Urinary bladder (tissue), 4 donors: ENCODE measurements around the gene KIF13A. TPM values are rescaled to one million over a fixed set of nuclear protein-coding genes. Genes with fewer than 3 reads are reported as not detected.

Experiments
- DNase-seq: peaks from one replicate; pipeline ENCODE4 v3.0.0-alpha.2; 2015; ENCODE audit errors: extremely low spot score
- H3K27ac ChIP-seq: one replicate; pipeline ENCODE4 v1.5.1; 2013; ENCODE audit warnings: low read depth, mild to moderate bottlenecking, moderate library complexity
- H3K36me3 ChIP-seq: one replicate; pipeline ENCODE4 v1.6.1; 2013; ENCODE audit warnings: mild to moderate bottlenecking, moderate library complexity; ENCODE audit not compliant: insufficient read depth
- H3K4me1 ChIP-seq: one replicate; pipeline ENCODE4 v1.6.1; 2013; ENCODE audit warnings: mild to moderate bottlenecking, moderate library complexity; ENCODE audit not compliant: insufficient read depth
- H3K4me3 ChIP-seq: one replicate; pipeline ENCODE4 v1.5.1; 2013; ENCODE audit warnings: low read depth, low read length
- WGBS: extraction: QIAGEN DNeasy Blood & Tissue Kit; methylation state at CpG from one replicate; pipeline ENCODE4 v1.1.7; 2013; 5-methylcytosine and 5-hydroxymethylcytosine counted together
- polyA plus RNA-seq: library from polyadenylated mRNA; stranded (reverse); fragments of 200-250 nt; gene quantifications from one replicate; pipeline ENCODE4 v1.2.3, GENCODE V29; 2013
- total RNA-seq: library from RNA; depleted of rRNA; stranded (reverse); fragments of >200 nt; gene quantifications from one replicate; pipeline ENCODE4 v1.2.3, GENCODE V29; 2014
- donor health status: healthy with polysubstance abuse.
- donor health status: healthy.

Gene KIF13A
- total and polyA plus RNA-seq, 2 donors, result 41.1 to 64.7 TPM

- no peak overlapping the region for H3K27ac ChIP-seq
- H3K4me1 ChIP-seq, result no peaks in the 10 kb centered on the region
- 91% methylated on average over 4 of the region's 4 CpGs for WGBS
- no peak for DNase-seq
- H3K36me3 ChIP-seq, result no peaks in the 10 kb centered on the region
- H3K4me3 ChIP-seq, result no peak overlapping the region
Measured at GRCh38 chr6:17885889-17886576, 101.4 kb downstream of the KIF13A start.

GRCh38 chr6:17884498-17885478 is 102.6 kb downstream of the KIF13A start:
- no peak overlapping the region for H3K4me3 ChIP-seq
- DNase-seq, result no peak
- WGBS, result 73% methylated on average over 4 of the region's 4 CpGs
- no peak overlapping the region for H3K27ac ChIP-seq
- H3K4me1 ChIP-seq, result no peaks in the 10 kb centered on the region
- H3K36me3 ChIP-seq, result no peaks in the 10 kb centered on the region

- Histone ChIP-seq H3K4me1 (no peaks in the 10 kb centered on the region), H3K36me3 (no peaks in the 10 kb centered on the region)
- WGBS, result 92% methylated on average over 2 of the region's 2 CpGs
Measured at GRCh38 chr6:17883665-17884497, 103.6 kb downstream of the KIF13A start.

GRCh38 chr6:17881085-17881858 is 106.2 kb downstream of the KIF13A start:
- no peak overlapping the region for H3K27ac ChIP-seq
- WGBS, result 78% methylated on average over 11 of the region's 11 CpGs
- H3K4me3 ChIP-seq, result no peak overlapping the region
- no peaks in the 10 kb centered on the region for H3K4me1 ChIP-seq
- no peak for DNase-seq
- H3K36me3 ChIP-seq, result no peaks in the 10 kb centered on the region

More at GRCh38 chr6:17883665-17884497, 103.6 kb downstream of the KIF13A start:
- Histone ChIP-seq H3K4me3 (no peak overlapping the region), H3K27ac (no peak overlapping the region)
- no peak for DNase-seq

GRCh38 chr6:17879184-17879583 is 108.3 kb downstream of the KIF13A start:
- no peak overlapping the region for H3K4me3 ChIP-seq
- no peaks in the 10 kb centered on the region for H3K36me3 ChIP-seq
- H3K4me1 ChIP-seq, result no peaks in the 10 kb centered on the region
- DNase-seq, result no peak
- WGBS, result 52% methylated on average over 2 of the region's 2 CpGs
- H3K27ac ChIP-seq, result no peak overlapping the region

- DNase-seq, result no peak
- H3K27ac ChIP-seq, result no peak overlapping the region
- no peaks in the 10 kb centered on the region for H3K4me1 ChIP-seq
- 64% methylated on average over 1 of the region's 1 CpG for WGBS
- no peak overlapping the region for H3K4me3 ChIP-seq
- no peaks in the 10 kb centered on the region for H3K36me3 ChIP-seq
Measured at GRCh38 chr6:17878734-17879133, 108.7 kb downstream of the KIF13A start.

- H3K27ac ChIP-seq, result no peak overlapping the region
- H3K4me3 ChIP-seq, result no peak overlapping the region
- 93% methylated on average over 3 of the region's 3 CpGs for WGBS
- no peaks in the 10 kb centered on the region for H3K4me1 ChIP-seq
- DNase-seq, result no peak
- no peaks in the 10 kb centered on the region for H3K36me3 ChIP-seq
Measured at GRCh38 chr6:17877895-17878440, 109.5 kb downstream of the KIF13A start.

- no peak overlapping the region for H3K27ac ChIP-seq
Measured at GRCh38 chr6:17877196-17877894, 110.1 kb downstream of the KIF13A start.

GRCh38 chr6:17874753-17875152 is 112.7 kb downstream of the KIF13A start:
- Histone ChIP-seq H3K4me1 (no peaks in the 10 kb centered on the region), H3K4me3 (no peak overlapping the region), H3K27ac (no peak overlapping the region), H3K36me3 (no peaks in the 10 kb centered on the region)
- no peak for DNase-seq
- 83% methylated on average over 10 of the region's 10 CpGs for WGBS

More at GRCh38 chr6:17877196-17877894, 110.1 kb downstream of the KIF13A start:
- 39% methylated on average over 6 of the region's 6 CpGs for WGBS
- DNase-seq, result no peak
- H3K4me1 ChIP-seq, result no peaks in the 10 kb centered on the region
- no peak overlapping the region for H3K4me3 ChIP-seq
- H3K36me3 ChIP-seq, result no peaks in the 10 kb centered on the region

GRCh38 chr6:17872908-17873307 is 114.5 kb downstream of the KIF13A start:
- Histone ChIP-seq H3K27ac (no peak overlapping the region), H3K4me3 (no peak overlapping the region), H3K4me1 (no peaks in the 10 kb centered on the region), H3K36me3 (no peaks in the 10 kb centered on the region)
- DNase-seq, result no peak
- WGBS, result 94% methylated on average over 2 of the region's 2 CpGs

- Histone ChIP-seq H3K36me3 (no peaks in the 10 kb centered on the region), H3K4me1 (no peaks in the 10 kb centered on the region), H3K4me3 (no peak overlapping the region), H3K27ac (no peak overlapping the region)
- WGBS, result 59% methylated on average over 3 of the region's 3 CpGs
- DNase-seq, result no peak
Measured at GRCh38 chr6:17871836-17872235, 115.6 kb downstream of the KIF13A start.

- WGBS, result 51% methylated on average over 1 of the region's 1 CpG
Measured at GRCh38 chr6:17871189-17871519, 116.3 kb downstream of the KIF13A start.

More at GRCh38 chr6:17871189-17871519, 116.3 kb downstream of the KIF13A start:
- H3K4me1 ChIP-seq, result no peaks in the 10 kb centered on the region
- H3K27ac ChIP-seq, result no peak overlapping the region
- DNase-seq, result no peak
- no peak overlapping the region for H3K4me3 ChIP-seq
- no peaks in the 10 kb centered on the region for H3K36me3 ChIP-seq
